Activated CD8-positive, alpha-beta memory T cell treated with anti-CD3 and anti-CD28 coated beads, Interleukin-2, amount 50 U/mL, for 24 hours (primary cell): ENCODE data around the gene METTL5.

Experiments used
- DNase-seq: peaks from one replicate; pipeline ENCODE4 v3.0.0-alpha.2; 2020; ENCODE audit errors: extremely low read depth

The METTL5 gene

DNA sequence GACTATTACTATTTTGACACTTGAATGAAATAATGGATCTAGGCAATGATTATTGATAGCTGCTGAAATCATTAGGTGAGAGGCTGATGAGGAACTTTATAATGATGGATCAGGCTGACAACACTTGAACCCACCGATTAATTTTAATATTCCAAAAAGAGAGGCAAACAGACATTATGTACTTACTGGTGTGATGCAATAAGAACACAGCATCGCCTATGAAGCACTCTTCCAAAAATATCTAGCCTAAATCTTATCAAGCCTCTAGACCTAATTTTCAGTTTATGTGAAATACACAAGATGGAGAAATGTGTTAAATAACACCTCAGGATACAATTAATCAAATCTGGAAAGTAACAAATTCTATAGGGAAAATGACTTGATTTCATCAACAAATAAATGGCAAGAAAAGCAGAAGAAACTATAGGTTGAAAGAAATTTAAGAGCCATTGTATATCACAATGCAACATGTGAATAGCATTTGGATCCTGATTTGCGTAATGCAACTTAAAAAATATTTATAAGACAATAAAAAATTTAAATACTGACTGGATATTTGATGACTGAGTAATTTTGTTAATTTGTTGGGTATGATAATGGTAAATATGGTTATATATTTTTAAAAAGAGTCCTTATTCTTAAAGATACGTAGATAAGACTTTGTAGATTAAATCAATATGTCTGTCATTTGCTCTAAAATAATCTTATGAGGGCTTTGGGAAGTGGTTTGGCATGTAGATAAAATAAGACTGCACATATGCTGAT lies 43.3 kb downstream of the METTL5 start:
- DNase-seq, result no peak

DNA sequence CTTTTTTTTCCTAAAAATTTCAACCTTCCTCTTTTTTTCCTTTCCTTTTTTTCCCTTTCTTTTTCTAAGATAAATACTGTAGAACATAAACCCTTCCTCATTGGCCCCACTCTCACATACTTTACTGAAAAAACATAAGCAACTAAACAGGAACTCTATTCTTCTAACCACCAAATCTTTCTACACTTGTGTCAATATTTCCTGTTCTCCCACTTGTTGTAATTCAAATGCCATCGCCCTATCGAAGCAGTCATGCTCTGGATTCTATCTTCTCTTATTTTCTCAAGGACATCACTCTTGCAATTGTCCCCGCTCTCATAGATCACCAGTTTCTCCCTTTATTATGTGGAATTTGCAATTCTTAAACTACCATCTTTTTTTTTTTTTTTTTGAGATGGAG lies 46.3 kb downstream of the METTL5 start:
- DNase-seq, result no peak

DNA sequence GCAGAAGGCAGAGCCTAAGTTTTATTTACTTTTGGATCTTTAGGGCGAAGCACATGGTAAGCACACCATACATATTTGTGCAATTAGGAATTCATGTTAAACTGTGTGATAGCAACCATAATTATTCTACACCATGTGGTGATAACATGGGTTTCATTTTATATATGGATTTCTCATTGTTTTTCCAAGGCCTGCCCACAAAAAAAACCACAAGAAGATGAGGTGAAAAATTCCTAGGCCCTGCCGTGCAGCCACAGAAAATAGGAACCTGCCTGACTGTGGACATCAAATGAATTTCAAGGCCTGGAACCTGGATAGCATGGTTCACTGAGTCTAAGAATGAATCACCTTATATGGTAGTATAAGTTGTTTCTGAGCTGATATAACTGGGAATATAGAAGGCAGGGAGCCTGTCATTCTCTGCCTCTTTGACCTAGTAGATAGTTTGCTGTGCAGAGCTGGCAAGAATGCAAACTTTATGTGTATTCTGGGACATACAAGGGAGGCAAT lies 48.4 kb downstream of the METTL5 start:
- no peak for DNase-seq

DNA sequence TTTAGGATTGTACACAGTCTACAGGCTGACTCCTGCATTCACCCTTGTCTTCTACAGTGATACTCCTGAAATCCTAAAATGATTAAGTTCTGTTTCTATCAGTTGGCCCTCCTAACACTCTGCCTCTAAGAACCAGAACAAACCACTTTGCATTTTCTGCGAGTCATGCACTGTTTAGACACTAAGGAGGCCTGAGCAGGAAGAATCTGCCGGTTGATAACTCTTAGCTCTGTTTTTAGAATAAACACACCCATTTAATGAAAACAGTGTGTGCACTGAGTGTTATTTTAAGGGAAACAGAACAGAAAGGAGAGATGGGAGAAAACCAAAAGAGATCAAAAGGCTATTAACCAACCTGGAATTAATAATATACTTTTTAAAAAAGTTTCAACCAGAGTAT lies 48.9 kb downstream of the METTL5 start:
- DNase-seq, result no peak

DNA sequence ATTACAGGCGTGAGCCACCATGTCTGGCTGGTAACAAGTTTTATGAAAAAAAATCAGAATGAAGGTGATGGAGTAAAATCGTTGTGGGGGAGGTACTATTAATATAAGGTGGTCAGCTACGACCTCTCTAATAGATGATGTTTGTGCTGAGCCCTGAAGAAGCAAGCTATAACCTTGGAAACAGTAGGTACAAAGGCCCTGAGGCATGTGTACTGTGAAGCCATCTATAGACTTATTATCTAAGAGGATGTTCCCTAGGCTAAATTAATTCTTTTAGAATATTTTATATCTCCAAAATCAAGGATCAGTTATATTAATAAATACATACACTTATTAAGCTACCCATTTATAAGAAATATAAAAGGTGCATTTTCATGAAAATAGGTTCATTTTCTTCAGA lies 49.4 kb downstream of the METTL5 start:
- DNase-seq, result no peak

DNA sequence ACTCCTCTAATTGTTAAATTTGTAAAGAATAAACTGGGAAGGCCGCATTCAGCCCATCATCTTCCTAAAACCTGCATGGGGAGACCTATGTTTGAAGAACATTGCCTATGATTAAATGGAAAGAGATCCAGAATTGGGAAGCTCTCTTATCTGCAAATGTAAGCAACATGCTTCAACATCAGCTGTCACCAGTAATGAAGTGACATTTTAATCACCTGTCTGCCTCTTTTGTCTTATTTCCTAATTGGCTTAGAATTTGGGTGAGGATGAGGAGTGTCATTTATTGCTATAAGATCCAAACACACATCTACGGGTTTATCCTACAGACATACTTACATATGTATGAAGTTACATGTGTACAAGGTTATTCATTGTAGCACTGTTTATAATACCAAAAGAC lies 52.1 kb downstream of the METTL5 start:
- no peak for DNase-seq

DNA sequence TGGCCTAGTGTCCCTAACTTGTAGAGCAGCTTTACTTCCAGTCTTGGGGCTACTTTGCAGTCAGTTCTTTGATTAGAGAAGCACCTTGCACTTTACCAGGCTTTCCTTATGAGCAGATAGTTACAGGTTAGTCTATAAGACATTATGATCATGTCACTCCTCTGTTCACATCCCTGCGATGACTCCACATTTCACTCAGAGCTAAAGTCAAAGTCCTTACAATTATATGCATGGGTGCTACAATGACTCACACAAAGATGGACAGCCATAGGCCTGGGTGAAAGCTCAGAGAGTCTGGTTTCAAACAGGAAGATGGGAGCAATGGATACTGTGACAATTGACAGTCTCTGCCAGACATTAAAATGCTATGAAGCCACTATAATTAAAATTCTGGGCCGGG lies 53.1 kb downstream of the METTL5 start:
- DNase-seq, result no peak

DNA sequence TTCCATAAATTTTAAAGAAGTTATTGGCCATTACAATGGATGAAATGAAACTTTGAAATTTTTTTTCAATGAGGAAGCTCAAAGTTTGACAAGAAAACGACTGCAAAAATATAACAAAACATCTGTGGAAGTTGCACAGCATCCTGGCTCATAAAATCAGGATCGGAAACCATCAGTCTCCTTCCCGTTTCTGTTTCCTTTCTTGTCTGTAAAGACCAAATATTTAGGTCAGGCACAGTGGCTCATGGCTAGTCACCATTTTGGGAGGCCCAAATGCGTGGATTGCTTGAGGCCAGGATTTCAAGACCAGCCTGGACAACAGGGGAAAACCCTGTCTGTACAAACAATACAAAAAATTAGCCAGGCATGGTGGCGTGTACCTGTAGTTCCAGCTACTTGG lies 53.7 kb downstream of the METTL5 start:
- DNase-seq, result no peak

DNA sequence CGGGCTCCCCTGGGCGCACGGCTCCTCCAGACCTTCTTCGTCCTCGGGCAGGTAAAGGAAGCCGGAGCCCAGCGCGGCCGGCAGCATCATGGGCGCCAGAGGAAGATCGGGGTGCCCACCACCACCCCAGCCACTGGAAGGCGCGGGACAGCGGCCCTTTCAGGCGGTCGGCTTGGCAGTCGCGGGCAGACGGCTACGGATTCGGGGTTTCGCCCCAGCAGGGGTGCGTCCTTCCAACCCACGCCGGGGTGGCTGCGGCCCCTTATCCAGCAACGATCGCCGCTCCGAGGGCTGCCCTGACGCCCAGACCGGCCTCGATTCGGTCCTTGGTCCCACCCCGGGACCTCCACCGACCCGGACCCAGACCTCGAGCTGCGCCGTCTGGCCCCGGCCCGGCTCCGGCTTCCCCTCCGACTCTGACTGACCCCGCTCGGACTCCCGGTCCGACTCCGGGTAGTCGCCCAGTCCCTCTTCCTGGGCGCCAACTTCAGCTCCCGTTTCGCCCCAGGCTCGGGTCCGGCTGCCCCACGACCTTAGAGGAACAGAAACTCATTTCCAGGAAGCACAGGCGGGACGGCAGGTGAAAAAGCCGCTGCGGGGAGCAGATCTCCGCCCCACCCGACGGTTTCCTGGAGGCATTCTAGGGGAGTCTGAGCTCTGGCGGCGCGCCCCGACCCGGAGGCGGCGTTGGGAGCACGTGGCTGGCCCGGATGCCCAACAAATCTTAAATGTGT lies 56.3 kb downstream of the METTL5 start:
- DNase-seq, result no peak

DNA sequence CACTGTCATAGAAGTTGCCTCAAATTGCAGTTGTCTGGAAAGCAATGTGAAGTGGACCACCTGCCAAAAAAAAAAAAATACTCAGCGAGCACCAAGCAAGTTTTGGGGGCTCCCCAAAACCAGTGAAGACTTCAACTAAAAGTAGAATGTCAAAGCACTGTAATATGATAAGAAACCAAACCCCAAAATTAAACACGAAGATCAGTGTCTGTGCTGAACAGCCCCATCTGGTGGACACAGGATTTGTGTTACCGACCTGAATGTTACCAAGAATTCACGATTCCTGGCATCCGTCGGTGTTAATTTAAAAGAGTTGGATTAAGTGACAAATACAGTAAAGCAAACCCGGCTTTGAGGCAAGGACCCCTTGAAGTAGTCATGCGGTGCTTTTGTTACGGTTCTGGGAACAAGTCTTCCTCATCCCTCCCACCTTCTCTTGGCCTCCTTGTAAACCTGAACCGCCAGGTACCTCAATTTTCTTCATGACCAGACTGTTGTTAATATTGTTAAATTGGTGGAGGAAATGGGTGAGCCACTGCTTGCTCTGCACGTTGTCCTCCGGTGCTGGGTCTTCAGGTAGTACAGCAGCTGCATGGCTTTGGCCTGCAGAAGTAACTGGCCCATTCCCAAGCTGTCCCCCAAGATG lies 57.3 kb downstream of the METTL5 start:
- no peak for DNase-seq

DNA sequence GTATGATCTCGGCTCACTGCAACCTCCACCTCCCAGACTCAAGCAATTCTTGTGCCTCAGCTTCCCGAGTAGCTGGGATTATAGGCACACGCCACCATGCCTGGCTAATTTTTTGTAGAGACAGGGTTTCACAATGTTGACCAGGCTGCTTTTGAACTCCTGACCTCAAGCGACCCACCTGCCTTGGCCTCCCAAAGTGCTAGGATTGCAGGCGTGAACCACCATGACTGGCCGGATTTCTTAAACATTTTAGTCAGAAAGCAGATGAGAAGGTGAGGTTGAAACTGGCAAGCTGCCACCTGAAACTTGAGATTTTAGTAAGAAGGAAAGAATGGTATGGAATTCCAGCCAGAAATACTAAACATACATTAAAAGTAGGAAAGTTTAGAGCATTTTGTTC lies 59.2 kb downstream of the METTL5 start:
- no peak for DNase-seq

DNA sequence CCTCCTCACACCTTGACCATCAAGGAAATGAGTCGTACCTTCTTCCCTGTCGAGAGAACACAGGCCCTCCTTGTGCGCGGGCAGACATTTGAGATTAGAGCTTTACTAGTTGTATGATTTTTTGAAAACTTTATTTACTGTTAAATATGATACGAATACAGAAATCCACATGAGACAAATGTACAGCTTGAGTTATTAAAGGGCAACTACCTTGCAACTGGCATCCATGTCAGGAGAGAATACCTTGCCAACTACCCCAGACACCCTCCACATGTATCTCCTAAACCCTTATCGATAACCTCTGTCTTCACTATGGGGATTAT lies 62.8 kb downstream of the METTL5 start:
- DNase-seq, result no peak
